ENCODE data around the gene MLXIP.

DNA sequence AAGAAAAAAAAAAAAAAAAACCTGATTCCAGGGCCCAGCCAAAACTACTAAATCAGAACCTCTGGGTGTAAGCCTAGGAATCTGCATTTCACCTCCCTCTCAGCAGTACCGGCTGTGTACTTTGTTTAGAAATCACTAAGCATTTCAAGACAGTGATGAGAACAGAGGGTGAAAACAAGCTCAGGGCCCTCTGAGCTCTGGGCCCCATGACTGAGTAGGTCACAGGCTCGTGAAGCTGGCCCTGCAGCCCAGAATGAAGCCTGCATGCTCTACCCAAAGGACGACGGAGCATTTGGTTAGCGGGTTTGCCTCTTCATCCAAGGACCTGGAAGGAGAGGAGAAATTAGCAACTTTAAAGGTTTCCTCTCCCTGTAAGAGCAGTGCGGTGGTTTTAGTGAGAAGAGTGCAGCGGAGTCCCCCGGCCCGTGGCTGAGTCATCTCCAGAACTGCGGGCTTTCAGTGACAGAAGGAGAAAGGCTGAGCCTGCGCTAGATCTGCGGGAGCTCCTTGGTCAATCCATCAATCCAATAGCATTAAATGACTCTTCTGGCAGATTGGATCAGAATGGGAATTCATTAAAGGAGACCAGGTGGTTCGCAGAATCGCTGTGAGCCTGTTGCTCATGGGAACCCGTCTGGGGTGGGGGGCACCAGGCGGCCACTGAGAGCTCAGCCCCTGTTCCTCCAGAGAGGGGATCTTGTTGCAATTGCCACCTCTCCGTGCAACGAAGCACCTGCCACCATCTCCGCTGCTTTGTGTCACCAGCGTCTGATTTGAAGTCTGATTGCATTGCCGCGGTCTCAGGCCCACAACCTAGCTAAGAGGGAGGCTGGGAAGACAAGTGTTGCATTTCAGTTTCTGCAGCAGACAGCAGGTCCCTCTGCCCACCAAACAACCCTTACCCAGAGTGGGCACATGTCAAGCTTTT is 88.1 kb downstream of the MLXIP start:
- TF ChIP-seq, protein P1, sequence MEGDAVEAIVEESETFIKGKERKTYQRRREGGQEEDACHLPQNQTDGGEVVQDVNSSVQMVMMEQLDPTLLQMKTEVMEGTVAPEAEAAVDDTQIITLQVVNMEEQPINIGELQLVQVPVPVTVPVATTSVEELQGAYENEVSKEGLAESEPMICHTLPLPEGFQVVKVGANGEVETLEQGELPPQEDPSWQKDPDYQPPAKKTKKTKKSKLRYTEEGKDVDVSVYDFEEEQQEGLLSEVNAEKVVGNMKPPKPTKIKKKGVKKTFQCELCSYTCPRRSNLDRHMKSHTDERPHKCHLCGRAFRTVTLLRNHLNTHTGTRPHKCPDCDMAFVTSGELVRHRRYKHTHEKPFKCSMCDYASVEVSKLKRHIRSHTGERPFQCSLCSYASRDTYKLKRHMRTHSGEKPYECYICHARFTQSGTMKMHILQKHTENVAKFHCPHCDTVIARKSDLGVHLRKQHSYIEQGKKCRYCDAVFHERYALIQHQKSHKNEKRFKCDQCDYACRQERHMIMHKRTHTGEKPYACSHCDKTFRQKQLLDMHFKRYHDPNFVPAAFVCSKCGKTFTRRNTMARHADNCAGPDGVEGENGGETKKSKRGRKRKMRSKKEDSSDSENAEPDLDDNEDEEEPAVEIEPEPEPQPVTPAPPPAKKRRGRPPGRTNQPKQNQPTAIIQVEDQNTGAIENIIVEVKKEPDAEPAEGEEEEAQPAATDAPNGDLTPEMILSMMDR (tag by site-specific recombination; IDR thresholded peaks at IDR 0.05): no peak
- TF ChIP-seq, protein P2, sequence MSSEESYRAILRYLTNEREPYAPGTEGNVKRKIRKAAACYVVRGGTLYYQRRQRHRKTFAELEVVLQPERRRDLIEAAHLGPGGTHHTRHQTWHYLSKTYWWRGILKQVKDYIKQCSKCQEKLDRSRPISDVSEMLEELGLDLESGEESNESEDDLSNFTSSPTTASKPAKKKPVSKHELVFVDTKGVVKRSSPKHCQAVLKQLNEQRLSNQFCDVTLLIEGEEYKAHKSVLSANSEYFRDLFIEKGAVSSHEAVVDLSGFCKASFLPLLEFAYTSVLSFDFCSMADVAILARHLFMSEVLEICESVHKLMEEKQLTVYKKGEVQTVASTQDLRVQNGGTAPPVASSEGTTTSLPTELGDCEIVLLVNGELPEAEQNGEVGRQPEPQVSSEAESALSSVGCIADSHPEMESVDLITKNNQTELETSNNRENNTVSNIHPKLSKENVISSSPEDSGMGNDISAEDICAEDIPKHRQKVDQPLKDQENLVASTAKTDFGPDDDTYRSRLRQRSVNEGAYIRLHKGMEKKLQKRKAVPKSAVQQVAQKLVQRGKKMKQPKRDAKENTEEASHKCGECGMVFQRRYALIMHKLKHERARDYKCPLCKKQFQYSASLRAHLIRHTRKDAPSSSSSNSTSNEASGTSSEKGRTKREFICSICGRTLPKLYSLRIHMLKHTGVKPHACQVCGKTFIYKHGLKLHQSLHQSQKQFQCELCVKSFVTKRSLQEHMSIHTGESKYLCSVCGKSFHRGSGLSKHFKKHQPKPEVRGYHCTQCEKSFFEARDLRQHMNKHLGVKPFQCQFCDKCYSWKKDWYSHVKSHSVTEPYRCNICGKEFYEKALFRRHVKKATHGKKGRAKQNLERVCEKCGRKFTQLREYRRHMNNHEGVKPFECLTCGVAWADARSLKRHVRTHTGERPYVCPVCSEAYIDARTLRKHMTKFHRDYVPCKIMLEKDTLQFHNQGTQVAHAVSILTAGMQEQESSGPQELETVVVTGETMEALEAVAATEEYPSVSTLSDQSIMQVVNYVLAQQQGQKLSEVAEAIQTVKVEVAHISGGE (tag by site-specific recombination; conservative IDR thresholded peaks at IDR 0.05; ENCODE audit: low read depth): no peak
- TF ChIP-seq GLIS2 (tag by site-specific recombination; IDR thresholded peaks at IDR 0.05) (no peak), ZNF2 (tag by site-specific recombination; IDR thresholded peaks at IDR 0.05) (no peak), ZNF184 (tag by site-specific recombination; IDR thresholded peaks at IDR 0.05) (no peak), ZNF530 (tag by site-specific recombination; IDR thresholded peaks at IDR 0.05; ENCODE audit: low read depth) (no peak), ZNF335 (tag by site-specific recombination; conservative IDR thresholded peaks at IDR 0.05) (no peak), OVOL3 (tag by site-specific recombination; IDR thresholded peaks at IDR 0.05) (no peak), ZNF514 (tag by site-specific recombination; IDR thresholded peaks at IDR 0.05) (no peak)
- TF ChIP-seq, protein P3, sequence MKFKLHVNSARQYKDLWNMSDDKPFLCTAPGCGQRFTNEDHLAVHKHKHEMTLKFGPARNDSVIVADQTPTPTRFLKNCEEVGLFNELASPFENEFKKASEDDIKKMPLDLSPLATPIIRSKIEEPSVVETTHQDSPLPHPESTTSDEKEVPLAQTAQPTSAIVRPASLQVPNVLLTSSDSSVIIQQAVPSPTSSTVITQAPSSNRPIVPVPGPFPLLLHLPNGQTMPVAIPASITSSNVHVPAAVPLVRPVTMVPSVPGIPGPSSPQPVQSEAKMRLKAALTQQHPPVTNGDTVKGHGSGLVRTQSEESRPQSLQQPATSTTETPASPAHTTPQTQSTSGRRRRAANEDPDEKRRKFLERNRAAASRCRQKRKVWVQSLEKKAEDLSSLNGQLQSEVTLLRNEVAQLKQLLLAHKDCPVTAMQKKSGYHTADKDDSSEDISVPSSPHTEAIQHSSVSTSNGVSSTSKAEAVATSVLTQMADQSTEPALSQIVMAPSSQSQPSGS (tag by site-specific recombination; IDR thresholded peaks at IDR 0.05; ENCODE audit: low read depth): no peak

Measured in HEK293 (cell line).